ENCODE data around the gene FAXDC2.

The FAXDC2 gene

DNA sequence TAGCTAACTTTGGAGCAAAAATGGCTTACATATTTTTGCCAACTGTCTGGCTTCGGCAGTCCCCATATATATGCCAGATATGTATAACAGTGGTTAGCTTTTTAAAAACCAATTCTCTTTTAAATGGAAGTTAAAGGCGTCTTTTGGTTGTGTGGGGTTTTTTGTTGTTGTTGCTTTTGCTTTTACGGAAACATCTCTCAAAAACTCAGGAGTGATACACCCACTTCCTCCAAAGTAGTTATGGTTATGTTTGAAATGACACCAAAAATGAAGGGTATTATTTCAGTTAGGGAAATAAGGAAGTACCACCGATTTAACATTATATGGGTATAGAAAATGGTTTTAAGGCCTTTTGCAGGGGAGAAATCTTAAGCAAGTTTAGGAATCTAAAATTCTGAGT is 10.4 kb upstream of the FAXDC2 start:
- TF ChIP-seq, protein P1, sequence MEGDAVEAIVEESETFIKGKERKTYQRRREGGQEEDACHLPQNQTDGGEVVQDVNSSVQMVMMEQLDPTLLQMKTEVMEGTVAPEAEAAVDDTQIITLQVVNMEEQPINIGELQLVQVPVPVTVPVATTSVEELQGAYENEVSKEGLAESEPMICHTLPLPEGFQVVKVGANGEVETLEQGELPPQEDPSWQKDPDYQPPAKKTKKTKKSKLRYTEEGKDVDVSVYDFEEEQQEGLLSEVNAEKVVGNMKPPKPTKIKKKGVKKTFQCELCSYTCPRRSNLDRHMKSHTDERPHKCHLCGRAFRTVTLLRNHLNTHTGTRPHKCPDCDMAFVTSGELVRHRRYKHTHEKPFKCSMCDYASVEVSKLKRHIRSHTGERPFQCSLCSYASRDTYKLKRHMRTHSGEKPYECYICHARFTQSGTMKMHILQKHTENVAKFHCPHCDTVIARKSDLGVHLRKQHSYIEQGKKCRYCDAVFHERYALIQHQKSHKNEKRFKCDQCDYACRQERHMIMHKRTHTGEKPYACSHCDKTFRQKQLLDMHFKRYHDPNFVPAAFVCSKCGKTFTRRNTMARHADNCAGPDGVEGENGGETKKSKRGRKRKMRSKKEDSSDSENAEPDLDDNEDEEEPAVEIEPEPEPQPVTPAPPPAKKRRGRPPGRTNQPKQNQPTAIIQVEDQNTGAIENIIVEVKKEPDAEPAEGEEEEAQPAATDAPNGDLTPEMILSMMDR (IDR thresholded peaks at IDR 0.05; ENCODE audit: low read depth, low read length), result no peak
- peak overlapping the region; percentile 62 for H3K4me3 ChIP-seq (ENCODE audit: low read depth, low read length)

DNA sequence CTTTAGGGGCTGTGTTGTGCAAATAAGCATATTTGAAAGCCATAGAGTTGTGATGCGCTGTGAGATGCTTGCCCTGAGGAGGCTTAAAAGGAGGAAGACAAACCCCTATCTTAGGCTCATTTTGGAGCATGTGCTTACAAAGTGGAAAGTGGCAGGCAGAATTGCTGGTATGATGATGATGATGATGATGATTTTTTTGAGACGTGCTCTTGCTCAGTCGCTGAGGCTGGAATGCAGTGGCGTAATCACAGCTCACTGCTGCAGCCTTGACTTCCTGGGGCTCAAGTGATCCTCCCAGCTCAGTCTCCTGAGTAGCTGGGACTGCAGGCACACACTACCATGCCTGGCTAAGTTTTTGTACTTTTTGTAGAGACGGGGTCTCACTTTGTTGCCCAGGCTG is 9.7 kb upstream of the FAXDC2 start:
- peak overlapping the region; percentile 62 for H3K4me3 ChIP-seq (ENCODE audit: low read depth, low read length)
- TF ChIP-seq, protein P1 (IDR thresholded peaks at IDR 0.05; ENCODE audit: low read depth, low read length), result no peak

DNA sequence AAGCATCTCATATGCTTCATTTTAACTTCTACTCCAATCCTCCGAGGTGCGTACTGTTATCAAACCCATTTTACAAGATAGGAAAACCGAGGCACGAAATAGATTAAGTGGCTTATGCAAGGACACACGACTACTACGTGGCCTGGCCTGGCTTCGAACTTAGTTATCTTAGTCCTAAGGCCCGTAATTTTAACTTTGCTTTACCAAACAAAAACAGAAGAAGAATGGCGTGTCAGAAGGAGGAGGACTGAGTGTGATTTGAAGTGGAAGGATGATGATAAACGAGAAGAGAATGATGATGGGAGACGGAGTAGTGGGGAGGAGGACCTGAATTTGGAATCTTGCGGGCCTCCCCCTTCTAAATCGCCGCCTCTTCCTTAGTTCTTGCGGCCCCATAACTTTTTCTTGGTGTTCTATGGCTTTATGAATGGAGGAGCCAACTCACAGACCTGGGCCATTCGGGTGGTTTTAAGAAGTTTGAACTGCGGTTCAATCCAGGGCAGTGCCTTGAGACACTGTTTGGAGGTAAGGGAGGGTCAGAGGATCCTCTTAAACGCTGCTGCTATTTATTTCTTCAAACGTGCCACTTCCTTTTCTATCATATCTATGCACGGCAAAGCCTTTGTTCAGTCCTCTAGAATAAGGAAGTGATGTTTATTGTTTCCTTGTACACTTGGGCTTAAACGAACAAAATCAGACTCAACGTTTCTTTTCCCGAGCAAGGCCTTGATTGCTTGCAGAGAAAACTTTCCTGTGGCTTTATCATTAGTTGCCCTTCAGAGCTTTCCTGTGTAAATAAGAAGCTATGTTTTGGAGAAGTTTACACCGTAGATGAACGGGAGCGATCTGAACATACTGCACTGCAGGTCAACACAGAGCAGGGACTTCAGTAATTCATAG is 8.8 kb upstream of the FAXDC2 start:
- TF ChIP-seq, protein P1 (IDR thresholded peaks at IDR 0.05; ENCODE audit: low read depth, low read length), result no peak
- peak overlapping the region; percentile 62 for H3K4me3 ChIP-seq (ENCODE audit: low read depth, low read length)

DNA sequence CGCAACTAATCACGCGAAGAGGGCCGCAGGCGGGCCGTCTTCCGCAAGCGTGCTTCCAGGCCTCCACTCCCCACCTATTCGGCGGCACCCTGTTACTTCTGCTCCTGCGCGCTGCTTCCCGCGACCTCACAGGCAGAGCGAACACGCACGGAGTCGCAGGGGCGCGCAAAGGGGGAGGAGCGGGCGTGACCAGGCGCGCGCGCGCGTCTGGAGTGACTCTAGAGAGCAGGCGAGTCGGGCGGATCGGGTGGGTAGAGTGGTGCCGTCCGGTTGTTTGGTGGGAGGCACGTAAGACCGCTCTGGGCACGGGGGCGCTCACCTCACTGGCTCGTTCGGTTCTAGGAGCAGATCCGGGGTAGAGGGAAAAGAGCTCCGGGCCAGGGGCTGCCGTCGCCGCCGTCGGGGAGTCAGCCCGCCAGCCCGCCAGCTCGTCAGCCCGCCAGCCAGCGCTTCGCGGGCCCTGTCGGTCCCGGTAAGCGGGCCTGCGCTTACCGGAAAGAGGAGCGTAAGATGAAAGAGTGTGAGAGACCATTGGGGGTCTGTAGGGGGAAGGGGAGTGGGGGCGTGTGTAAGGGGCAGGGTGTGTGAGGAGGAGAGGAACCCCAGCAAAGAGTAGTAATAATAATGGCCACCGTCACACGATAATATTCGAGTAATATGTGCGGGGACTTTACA is 8.0 kb upstream of the FAXDC2 start, which contains the start of gene CNOT8:
Gene CNOT8 (plus strand): TSS at position 331 of the 675 bp plus-strand sequence. CDS start 4,652 bp downstream, outside the sequence.
- H3K4me3 ChIP-seq (ENCODE audit: low read depth, low read length), result peak within 1 kb of the TSS; percentile 62
- TF ChIP-seq, protein P1 (IDR thresholded peaks at IDR 0.05; ENCODE audit: low read depth, low read length), result no peak

DNA sequence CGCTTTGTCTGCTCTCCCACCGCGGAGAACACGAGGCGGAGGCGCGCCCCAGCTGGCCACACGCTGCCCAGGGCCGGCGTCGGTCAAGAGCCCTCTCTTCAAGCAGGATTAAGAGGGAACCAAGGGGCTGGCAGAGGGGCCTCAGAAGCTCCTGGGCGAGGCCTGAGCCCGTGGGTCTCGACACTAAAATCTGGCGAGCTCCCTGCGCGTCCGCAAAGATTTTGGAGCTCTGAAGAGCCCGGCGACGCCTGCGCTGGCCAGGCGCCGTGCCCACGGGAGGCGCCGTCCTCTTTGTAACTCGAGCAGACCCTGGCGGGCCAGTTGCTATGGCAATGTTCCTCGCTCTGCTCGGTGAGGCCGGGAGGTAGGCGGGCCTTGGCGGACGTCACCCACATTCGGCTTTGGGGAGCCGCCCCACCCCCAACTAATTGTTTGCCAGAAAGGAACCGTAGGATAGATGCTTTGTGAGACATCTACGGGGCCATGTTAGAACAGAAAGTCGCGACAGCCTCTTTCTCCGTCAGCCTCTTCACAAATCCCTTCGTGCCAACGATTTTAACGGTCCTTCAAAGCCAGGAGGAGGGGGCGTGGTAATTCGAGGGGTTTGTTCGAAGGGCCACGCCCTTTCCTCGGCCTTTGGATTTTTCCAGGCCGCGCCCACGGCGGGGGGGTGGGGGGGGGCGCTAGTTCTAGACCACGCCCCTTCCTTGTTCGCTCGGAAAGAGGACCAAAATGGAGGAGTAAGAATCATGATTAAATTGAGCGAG is 7.3 kb upstream of the FAXDC2 start:
- peak overlapping the region; percentile 62 for H3K4me3 ChIP-seq (ENCODE audit: low read depth, low read length)
- TF ChIP-seq, protein P1 (IDR thresholded peaks at IDR 0.05; ENCODE audit: low read depth, low read length), result no peak

DNA sequence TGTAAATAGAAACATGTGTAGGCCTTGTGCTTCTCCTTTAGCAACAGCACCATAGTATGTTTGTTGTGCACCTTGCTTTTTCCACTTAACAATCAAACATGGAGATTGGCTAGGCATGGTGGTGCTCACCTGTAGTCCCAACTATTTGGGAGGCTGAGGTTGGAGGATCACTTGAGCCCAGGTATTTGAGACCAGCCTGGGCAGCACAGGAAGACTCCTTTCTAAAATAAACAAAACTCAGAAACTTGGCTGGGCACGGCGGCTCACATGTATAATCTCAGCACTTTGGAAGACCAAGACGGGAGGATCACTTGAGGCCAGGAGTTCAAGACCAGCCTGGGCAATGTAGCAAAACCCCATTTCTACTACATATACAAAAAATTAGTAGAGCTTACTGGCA is 948 bp upstream of the FAXDC2 start:
- H3K4me3 ChIP-seq (ENCODE audit: low read depth, low read length), result no peak overlapping the region
- TF ChIP-seq, protein P1 (IDR thresholded peaks at IDR 0.05; ENCODE audit: low read depth, low read length), result no peak
